ENCODE results near the gene CCDC14. TPM values are rescaled to one million over a fixed set of nuclear protein-coding genes. Genes with fewer than 3 reads are reported as not detected.

Gene CCDC14
- total and polyA plus RNA-seq, 9 of the 15 experiments (the other 6 are each of a cell fraction or from before 2014, with no cell fraction given) = 18.6 to 107 (median 57.3) TPM

DNA sequence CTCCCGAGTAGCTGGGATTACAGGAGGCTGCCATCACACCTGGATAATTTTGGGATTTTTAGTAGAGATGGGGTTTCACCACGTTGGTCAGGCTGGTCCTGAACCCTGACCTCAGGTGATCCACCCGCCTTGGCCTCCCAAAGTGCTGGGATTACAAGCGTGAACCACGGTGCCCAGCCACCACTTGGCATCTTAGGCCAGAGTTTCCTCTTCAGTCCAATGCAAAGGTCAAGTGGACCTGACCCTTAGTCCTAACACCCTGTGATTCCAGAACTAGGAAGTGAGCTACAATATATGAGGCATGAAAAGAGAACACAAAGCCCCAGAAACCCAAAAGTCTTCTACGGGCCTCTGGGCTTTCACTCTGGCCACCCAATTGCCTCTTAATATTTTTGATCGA, 82.2 kb downstream of the CCDC14 start:
- Histone ChIP-seq H3K4me1 (replicated peaks in 1 of 2; ENCODE audit: control insufficient read depth in 2 of 2, insufficient read depth in 2 of 2, low read length in 2 of 2) (peaks cover 0 to 3% of the 10 kb centered on the region in 2 experiments; a peak in 2 of 5 replicates), H3K9me3 (replicated peaks; ENCODE audit: control insufficient read depth, insufficient read depth, low read depth, low read length) (no peaks in the 10 kb centered on the region), H3K27ac (ENCODE audit: extremely low read depth, low read depth, low read length) (no peak overlapping the region), H3K79me2 (ENCODE audit: control insufficient read depth, insufficient read depth, low read length) (no peaks in the 10 kb centered on the region), H3K4me3 (no peak overlapping the region), H4K20me1 (replicated peaks; ENCODE audit: control insufficient read depth, insufficient read depth, low read length) (no peaks in the 10 kb centered on the region), H3K36me3 (ENCODE audit: control insufficient read depth, insufficient read depth, low read length) (no peaks in the 10 kb centered on the region), H2AFZ (ENCODE audit: low read depth, low read length) (no peak overlapping the region), H3K9me1 (ENCODE audit: control insufficient read depth, insufficient read depth, low read length) (no peaks in the 10 kb centered on the region), H3K27me3 (ENCODE audit: control insufficient read depth in 2 of 2, insufficient read depth in 2 of 2, low read length in 2 of 2) (no peaks in the 10 kb centered on the region; a peak in 1 of 5 replicates), H3K4me2 (ENCODE audit: insufficient read depth, low read length) (no peak overlapping the region), H3K9ac (ENCODE audit: insufficient read depth in 1 of 2, low read depth in 2 of 2, low read length in 2 of 2) (no peak overlapping the region)
- no peak for TF ChIP-seq ADNP (tag; IDR thresholded peaks at IDR 0.05)
- TF ChIP-seq PRMT5 (CRISPR knock-in tag; IDR thresholded peaks at IDR 0.05) = no peak
- no peak for TF ChIP-seq ZNF707 (CRISPR knock-in tag; conservative IDR thresholded peaks at IDR 0.05)
- TF ChIP-seq ETV6 (IDR thresholded peaks at IDR 0.05; ENCODE audit: borderline replicate concordance in 1 of 2, low read depth in 2 of 2, low read length in 1 of 2) = no peak
- no peak for TF ChIP-seq ETV6 (CRISPR knock-in tag; IDR thresholded peaks at IDR 0.05; ENCODE audit: borderline replicate concordance)
- TF ChIP-seq RBM22 (IDR thresholded peaks at IDR 0.05; ENCODE audit: low read depth, low read length, poor library complexity, severe bottlenecking) = no peak
- TF ChIP-seq RAD51 (IDR thresholded peaks at IDR 0.05; ENCODE audit: borderline replicate concordance, low read depth) = no peak
- no peak for FAIRE-seq
- ChIA-PET CTCF (ENCODE audit: low intra/inter-chr PET ratio) (no interaction called here), POLR2A (no interaction called here)
- in situ Hi-C loops (cut with MboI) = no loop called here
- BruUV-seq (replicated peaks) = no TSS peak
- intact Hi-C loops (cut with micrococcal nuclease) = no loop called here
- 17% methylated on average over 6 of the region's 7 CpGs for WGBS (ENCODE audit: insufficient coverage, low coverage, missing lambda C conversion rate)
- ATAC-seq = no peak
- no peak for DNase-seq (ENCODE audit: extremely low read depth in 1 of 4, low spot score in 3 of 4)

DNA sequence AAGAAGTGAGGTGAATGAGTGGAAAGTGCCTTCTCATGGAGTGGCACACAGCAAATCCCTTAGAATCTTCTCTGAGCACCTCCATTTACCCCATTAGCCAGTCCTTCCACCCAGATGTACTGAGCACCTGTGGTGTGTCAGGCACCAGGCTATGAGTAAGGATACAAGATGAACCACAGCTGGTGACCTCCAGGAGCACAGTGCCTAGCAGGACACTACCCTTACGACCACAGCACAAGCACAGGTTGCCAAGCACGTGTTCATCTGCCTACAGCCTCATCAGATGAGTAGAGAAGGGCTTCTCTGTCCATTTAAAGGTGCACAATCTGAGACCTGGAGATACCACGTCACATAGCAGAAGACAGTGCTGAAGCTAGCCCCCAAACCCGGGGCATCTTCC, 83.1 kb downstream of the CCDC14 start:
- ChIA-PET CTCF (ENCODE audit: low intra/inter-chr PET ratio) (no interaction called here), POLR2A (no interaction called here)
- Histone ChIP-seq H3K36me3 (ENCODE audit: control insufficient read depth, insufficient read depth, low read length) (no peaks in the 10 kb centered on the region), H3K4me1 (replicated peaks in 1 of 2; ENCODE audit: control insufficient read depth in 2 of 2, insufficient read depth in 2 of 2, low read length in 2 of 2) (no peaks in the 10 kb centered on the region), H3K9ac (ENCODE audit: insufficient read depth in 1 of 2, low read depth in 2 of 2, low read length in 2 of 2) (no peak overlapping the region), H3K79me2 (ENCODE audit: control insufficient read depth, insufficient read depth, low read length) (no peaks in the 10 kb centered on the region), H3K4me2 (ENCODE audit: insufficient read depth, low read length) (no peak overlapping the region), H3K9me1 (ENCODE audit: control insufficient read depth, insufficient read depth, low read length) (no peaks in the 10 kb centered on the region), H3K27ac (ENCODE audit: extremely low read depth, low read depth, low read length) (no peak overlapping the region), H3K9me3 (replicated peaks; ENCODE audit: control insufficient read depth, insufficient read depth, low read depth, low read length) (no peaks in the 10 kb centered on the region), H2AFZ (ENCODE audit: low read depth, low read length) (no peak overlapping the region), H4K20me1 (replicated peaks; ENCODE audit: control insufficient read depth, insufficient read depth, low read length) (no peaks in the 10 kb centered on the region), H3K4me3 (no peak overlapping the region), H3K27me3 (ENCODE audit: control insufficient read depth in 2 of 2, insufficient read depth in 2 of 2, low read length in 2 of 2) (no peaks in the 10 kb centered on the region; a peak in 1 of 5 replicates)
- FAIRE-seq (no peak), DNase-seq (ENCODE audit: extremely low read depth in 1 of 4, low spot score in 3 of 4) (no peak), ATAC-seq (no peak)
- intact Hi-C loops (cut with micrococcal nuclease) (no loop called here), in situ Hi-C loops (cut with MboI) (no loop called here)
- WGBS (ENCODE audit: insufficient coverage, low coverage, missing lambda C conversion rate) = 3% methylated on average over 4 of the region's 4 CpGs
- no TSS peak for BruUV-seq (replicated peaks)
- no peak for TF ChIP-seq HNRNPK (IDR thresholded peaks at IDR 0.05; ENCODE audit: low read depth, low read length, poor library complexity, severe bottlenecking)
- TF ChIP-seq RBBP5 (IDR thresholded peaks at IDR 0.05; ENCODE audit: borderline replicate concordance, insufficient read depth, low read length, poor library complexity, severe bottlenecking) = no peak
- TF ChIP-seq HDAC2 (IDR thresholded peaks at IDR 0.05) = no peak
- no peak for TF ChIP-seq ZNF263 (CRISPR knock-in tag; IDR thresholded peaks at IDR 0.05; ENCODE audit: borderline replicate concordance)
- TF ChIP-seq CBX8 (IDR thresholded peaks at IDR 0.05; ENCODE audit: borderline replicate concordance, extremely low read depth, low read depth, low read length, poor library complexity, severe bottlenecking) = no peak
- TF ChIP-seq, protein P1, sequence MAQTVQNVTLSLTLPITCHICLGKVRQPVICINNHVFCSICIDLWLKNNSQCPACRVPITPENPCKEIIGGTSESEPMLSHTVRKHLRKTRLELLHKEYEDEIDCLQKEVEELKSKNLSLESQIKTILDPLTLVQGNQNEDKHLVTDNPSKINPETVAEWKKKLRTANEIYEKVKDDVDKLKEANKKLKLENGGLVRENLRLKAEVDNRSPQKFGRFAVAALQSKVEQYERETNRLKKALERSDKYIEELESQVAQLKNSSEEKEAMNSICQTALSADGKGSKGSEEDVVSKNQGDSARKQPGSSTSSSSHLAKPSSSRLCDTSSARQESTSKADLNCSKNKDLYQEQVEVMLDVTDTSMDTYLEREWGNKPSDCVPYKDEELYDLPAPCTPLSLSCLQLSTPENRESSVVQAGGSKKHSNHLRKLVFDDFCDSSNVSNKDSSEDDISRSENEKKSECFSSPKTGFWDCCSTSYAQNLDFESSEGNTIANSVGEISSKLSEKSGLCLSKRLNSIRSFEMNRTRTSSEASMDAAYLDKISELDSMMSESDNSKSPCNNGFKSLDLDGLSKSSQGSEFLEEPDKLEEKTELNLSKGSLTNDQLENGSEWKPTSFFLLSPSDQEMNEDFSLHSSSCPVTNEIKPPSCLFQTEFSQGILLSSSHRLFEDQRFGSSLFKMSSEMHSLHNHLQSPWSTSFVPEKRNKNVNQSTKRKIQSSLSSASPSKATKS (CRISPR knock-in tag; IDR thresholded peaks at IDR 0.05) = no peak
- no peak for TF ChIP-seq ZNF41 (CRISPR knock-in tag; conservative IDR thresholded peaks at IDR 0.05)
- TF ChIP-seq ZNF77 (CRISPR knock-in tag; IDR thresholded peaks at IDR 0.05) = no peak
